Nephron progenitor cell (in vitro differentiated cells): Measurements from ENCODE around the gene TIAM2.

Experiments
- DNase-seq: peaks from one replicate; pipeline ENCODE4 v3.0.0; 2021
- H3K27ac Mint-ChIP-seq: 2 replicates; pipeline ENCODE4 v1.8.0; 2021; ENCODE audit warnings: mild to moderate bottlenecking, moderate library complexity, mixed read lengths
- H3K27me3 Mint-ChIP-seq: 2 replicates; pipeline ENCODE4 v1.8.0; 2021; ENCODE audit warnings: mild to moderate bottlenecking, low read depth, mixed read lengths; ENCODE audit not compliant: poor library complexity
- H3K36me3 Mint-ChIP-seq: 2 replicates; pipeline ENCODE4 v1.8.0; 2021; ENCODE audit warnings: low read depth, mixed read lengths
- H3K4me1 Mint-ChIP-seq: 2 replicates; pipeline ENCODE4 v1.8.0; 2021; ENCODE audit warnings: mixed read lengths
- H3K4me3 Mint-ChIP-seq: 2 replicates; pipeline ENCODE4 v1.8.0; 2021; ENCODE audit warnings: mild to moderate bottlenecking, moderate library complexity, mixed read lengths
- H3K9me3 Mint-ChIP-seq: 2 replicates; pipeline ENCODE4 v1.8.0; 2021; ENCODE audit warnings: mild to moderate bottlenecking, moderate library complexity, mixed read lengths
- TF ChIP-seq, protein P1 (sequence below): fragments of 200-600 bp; sonication (generic); IDR thresholded peaks from 2 replicates; pipeline ENCODE4 v1.5.0; 2021; ENCODE audit warnings: antibody characterized with exemption

Gene TIAM2

DNA sequence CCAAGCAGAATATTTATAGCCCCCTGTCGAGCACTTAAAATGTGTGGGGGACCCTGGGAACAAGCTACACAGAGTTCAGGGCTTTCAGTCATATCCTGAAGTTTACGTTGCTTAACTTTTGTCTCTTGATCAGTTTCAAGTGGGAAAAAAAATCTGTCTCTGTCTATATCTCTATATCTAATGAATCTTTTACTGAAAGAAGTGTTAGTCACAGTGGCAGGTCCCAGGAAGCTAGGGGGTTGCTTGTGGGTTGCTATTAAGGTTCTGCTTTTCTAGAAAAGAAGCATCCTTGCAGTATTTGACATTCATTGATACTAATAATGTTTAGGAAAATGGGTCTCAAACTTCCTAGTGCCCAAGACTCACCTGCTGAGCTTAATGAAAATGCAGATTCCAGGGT lies 192.0 kb downstream of the TIAM2 start:
- H3K4me1 Mint-ChIP-seq, result peaks cover 71% of the 10 kb centered on the region
- no peak for DNase-seq
- H3K27me3 Mint-ChIP-seq, result no peaks in the 10 kb centered on the region
- H3K9me3 Mint-ChIP-seq, result peaks cover 5% of the 10 kb centered on the region
- no peaks in the 10 kb centered on the region for H3K36me3 Mint-ChIP-seq
- TF ChIP-seq, protein P1, sequence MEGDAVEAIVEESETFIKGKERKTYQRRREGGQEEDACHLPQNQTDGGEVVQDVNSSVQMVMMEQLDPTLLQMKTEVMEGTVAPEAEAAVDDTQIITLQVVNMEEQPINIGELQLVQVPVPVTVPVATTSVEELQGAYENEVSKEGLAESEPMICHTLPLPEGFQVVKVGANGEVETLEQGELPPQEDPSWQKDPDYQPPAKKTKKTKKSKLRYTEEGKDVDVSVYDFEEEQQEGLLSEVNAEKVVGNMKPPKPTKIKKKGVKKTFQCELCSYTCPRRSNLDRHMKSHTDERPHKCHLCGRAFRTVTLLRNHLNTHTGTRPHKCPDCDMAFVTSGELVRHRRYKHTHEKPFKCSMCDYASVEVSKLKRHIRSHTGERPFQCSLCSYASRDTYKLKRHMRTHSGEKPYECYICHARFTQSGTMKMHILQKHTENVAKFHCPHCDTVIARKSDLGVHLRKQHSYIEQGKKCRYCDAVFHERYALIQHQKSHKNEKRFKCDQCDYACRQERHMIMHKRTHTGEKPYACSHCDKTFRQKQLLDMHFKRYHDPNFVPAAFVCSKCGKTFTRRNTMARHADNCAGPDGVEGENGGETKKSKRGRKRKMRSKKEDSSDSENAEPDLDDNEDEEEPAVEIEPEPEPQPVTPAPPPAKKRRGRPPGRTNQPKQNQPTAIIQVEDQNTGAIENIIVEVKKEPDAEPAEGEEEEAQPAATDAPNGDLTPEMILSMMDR, result no peak
- H3K4me3 Mint-ChIP-seq, result no peak overlapping the region
- H3K27ac Mint-ChIP-seq, result peak overlapping the region; percentile 43

DNA sequence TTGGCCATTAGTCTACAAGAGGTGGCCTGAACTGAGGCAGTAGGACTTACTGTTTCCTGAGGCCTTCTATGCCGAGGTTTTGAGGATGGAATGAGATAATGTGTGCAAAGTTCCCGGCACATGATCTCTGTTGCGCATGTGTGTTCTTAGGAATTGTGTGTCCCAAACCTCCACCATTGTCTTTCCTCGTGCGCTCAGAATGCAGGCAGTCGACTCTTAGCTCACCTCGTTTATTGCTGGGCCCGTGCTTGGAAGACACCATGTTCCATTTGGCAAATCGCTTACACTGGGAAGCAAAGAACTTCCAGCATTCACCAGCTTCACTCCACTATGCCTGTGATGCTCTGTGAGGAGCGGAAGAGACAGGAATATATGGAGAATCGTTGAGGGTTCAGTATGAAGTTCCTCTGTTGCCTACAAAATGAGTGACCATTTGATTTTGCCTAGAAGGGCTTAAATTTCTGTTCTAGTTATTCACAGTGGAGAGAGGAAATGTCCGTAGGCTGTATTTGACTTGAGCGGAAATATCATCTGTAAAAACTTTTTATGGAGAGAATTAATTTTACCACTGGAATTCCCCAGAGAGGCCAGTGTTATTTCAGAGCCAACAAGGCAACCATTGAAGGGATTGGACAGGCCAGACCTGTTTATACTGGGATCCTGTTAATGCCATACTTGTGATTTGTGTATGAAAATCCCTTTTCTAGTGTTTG lies 193.0 kb downstream of the TIAM2 start:
- Mint-ChIP-seq H3K36me3 (no peaks in the 10 kb centered on the region), H3K9me3 (peaks cover 6% of the 10 kb centered on the region), H3K27ac (peak overlapping the region; percentile 80), H3K4me1 (peaks cover 60% of the 10 kb centered on the region), H3K4me3 (no peak overlapping the region), H3K27me3 (no peaks in the 10 kb centered on the region)
- DNase-seq, result no peak
- TF ChIP-seq, protein P1, result no peak

DNA sequence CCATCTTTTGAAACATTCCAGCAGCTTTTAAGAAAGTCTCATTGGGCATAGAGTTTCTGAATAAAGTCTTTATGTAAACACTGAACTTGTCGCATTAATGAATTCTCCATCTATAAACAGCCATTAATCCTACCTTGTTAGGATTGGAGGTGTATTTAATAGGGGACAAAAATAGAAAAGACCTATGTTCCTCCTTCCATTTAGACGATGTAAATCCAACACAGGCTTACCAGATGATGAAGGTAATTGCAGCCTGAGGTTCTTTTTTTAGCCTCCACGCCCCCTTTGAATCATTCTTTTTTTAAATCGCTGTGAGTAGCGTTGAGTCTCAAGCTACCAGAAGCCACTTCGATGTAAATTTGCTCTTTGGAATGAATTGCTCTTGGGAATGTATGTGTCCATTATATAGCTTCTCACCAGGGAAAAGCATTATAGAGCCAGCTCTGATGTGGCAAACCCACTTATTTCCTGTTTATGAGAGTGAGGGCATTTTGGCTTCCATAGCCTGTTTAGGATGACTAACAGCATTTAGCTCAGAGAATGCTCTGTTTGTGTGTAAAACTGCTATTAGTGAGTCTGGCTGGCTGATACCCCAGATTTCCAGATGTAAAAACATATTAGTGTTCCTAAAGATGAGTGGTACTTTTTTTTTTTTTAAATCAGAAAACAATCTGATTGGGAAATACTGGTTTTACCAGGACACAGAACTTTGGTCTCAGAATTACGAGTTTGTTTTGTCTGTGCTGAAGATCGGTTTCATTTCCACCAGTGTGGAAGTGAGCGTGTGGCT lies 193.8 kb downstream of the TIAM2 start:
- TF ChIP-seq, protein P1, result no peak
- Mint-ChIP-seq H3K36me3 (no peaks in the 10 kb centered on the region), H3K4me3 (no peak overlapping the region), H3K4me1 (peaks cover 56% of the 10 kb centered on the region), H3K27ac (no peak overlapping the region), H3K9me3 (peaks cover 6% of the 10 kb centered on the region), H3K27me3 (no peaks in the 10 kb centered on the region)
- no peak for DNase-seq

DNA sequence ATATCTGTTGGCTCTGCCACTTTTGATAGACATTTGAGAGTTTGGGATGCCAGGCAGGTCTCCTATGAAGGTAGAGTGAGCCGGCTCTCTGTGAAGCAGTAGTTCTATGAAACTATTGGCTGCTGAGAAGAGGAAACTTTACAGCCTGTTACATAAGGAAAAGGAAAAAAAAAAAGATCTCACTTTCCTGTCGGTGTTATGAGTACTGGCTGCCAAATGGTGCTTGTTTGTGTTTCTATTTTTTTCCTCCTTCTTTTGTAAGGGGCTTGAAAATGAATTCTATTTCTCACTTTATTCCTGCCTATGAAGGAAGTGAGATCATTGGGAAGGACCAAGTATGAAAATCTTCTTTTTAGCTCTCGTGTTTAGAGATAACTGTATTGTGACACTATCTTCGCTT lies 195.6 kb downstream of the TIAM2 start:
- Mint-ChIP-seq H3K36me3 (peaks cover 2% of the 10 kb centered on the region), H3K27ac (peak overlapping the region; percentile 82), H3K4me3 (no peak overlapping the region), H3K9me3 (peaks cover 6% of the 10 kb centered on the region), H3K4me1 (peaks cover 52% of the 10 kb centered on the region), H3K27me3 (peaks cover 3% of the 10 kb centered on the region)
- TF ChIP-seq, protein P1, result no peak
- no peak for DNase-seq

DNA sequence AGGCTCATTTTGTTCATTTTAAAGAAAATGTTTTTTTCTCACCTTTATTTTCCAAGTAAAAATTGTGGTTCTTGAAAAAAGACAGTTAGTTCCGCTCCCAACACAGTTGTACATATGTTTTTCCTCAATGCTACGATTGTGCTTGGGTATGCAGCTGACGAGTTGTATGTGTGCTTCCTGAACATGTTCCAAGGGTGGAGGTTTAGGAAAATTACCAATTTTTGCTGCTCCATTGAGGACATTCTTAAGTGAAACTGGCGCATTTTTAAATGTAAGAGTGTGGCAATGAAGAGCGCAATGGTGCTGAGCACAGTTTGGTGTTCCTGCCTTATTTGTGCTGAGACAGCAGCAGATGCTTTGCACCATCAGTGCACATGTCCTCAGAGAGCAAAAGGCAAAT lies 198.4 kb downstream of the TIAM2 start:
- TF ChIP-seq, protein P1, result no peak
- peaks cover 8% of the 10 kb centered on the region for H3K27me3 Mint-ChIP-seq
- no peak overlapping the region for H3K27ac Mint-ChIP-seq
- H3K4me3 Mint-ChIP-seq, result no peak overlapping the region
- peaks cover 26% of the 10 kb centered on the region for H3K4me1 Mint-ChIP-seq
- H3K36me3 Mint-ChIP-seq, result peaks cover 16% of the 10 kb centered on the region
- no peak for DNase-seq
- peaks cover 12% of the 10 kb centered on the region for H3K9me3 Mint-ChIP-seq
